H9 (cell line): ENCODE data around the gene PRDM5. TPM values are rescaled to one million over a fixed set of nuclear protein-coding genes. Genes with fewer than 3 reads are reported as not detected.

Experiments used
- DNase-seq: peaks from one replicate; pipeline ENCODE4 v3.0.0-alpha.2; 2017
- H2AFZ ChIP-seq: one replicate; pipeline ENCODE4 v1.6.1; 2013; ENCODE audit warnings: mild to moderate bottlenecking, low read length, control low read depth, moderate library complexity
- H2AK5ac ChIP-seq: 2 replicates; pipeline ENCODE4 v1.6.1; 2013; ENCODE audit warnings: low read length, control low read depth, mixed read lengths; ENCODE audit not compliant: insufficient read length
- H2BK120ac ChIP-seq: one replicate; pipeline ENCODE4 v1.6.1; 2013; ENCODE audit warnings: low read depth, mild to moderate bottlenecking, low read length, control low read depth, inconsistent platforms; ENCODE audit not compliant: poor library complexity, severe bottlenecking
- H2BK12ac ChIP-seq: 2 replicates; pipeline ENCODE4 v1.6.1; 2013; ENCODE audit warnings: low read length, control low read depth, mixed read lengths, low read depth; ENCODE audit not compliant: insufficient read length
- H2BK15ac ChIP-seq: 2 replicates; pipeline ENCODE4 v1.6.1; 2013; ENCODE audit warnings: low read depth, low read length, control low read depth
- H2BK20ac ChIP-seq: one replicate; pipeline ENCODE4 v1.6.1; 2013; ENCODE audit warnings: low read depth, mild to moderate bottlenecking, low read length, control low read depth, inconsistent platforms; ENCODE audit not compliant: poor library complexity, severe bottlenecking
- H2BK5ac ChIP-seq: 2 replicates; pipeline ENCODE4 v1.6.1; 2013; ENCODE audit warnings: low read length, control low read depth, mixed read lengths; ENCODE audit not compliant: insufficient read length
- H3K14ac ChIP-seq: 2 replicates; pipeline ENCODE4 v1.6.1; 2013; ENCODE audit warnings: low read length, control low read depth; ENCODE audit not compliant: insufficient read depth
- H3K18ac ChIP-seq: 2 replicates; pipeline ENCODE4 v1.6.1; 2013; ENCODE audit warnings: low read depth, mild to moderate bottlenecking, mixed read lengths, low read length, control low read depth; ENCODE audit not compliant: insufficient read length
- H3K23ac ChIP-seq: 2 replicates; pipeline ENCODE4 v1.6.1; 2013; ENCODE audit warnings: low read length, control low read depth, mixed read lengths, low read depth; ENCODE audit not compliant: insufficient read length
- H3K23me2 ChIP-seq: 2 replicates; pipeline ENCODE4 v1.6.1; 2013; ENCODE audit warnings: low read depth, mild to moderate bottlenecking, mixed read lengths, low read length, control low read depth; ENCODE audit not compliant: insufficient read length, poor library complexity, severe bottlenecking
- H3K27ac ChIP-seq: 2 replicates; pipeline ENCODE4 v1.5.1; 2013; ENCODE audit warnings: low read length, control low read depth, mixed read lengths, low read depth; ENCODE audit not compliant: insufficient read length
- H3K27me3 ChIP-seq: 2 replicates; pipeline ENCODE4 v1.6.1; 2013; ENCODE audit warnings: low read length, control low read depth, inconsistent platforms; ENCODE audit not compliant: insufficient read depth
- H3K4ac ChIP-seq: 2 replicates; pipeline ENCODE4 v1.6.1; 2013; ENCODE audit warnings: low read depth, mild to moderate bottlenecking, control low read depth, inconsistent platforms, low read length, moderate library complexity
- H3K4me1 ChIP-seq: 2 replicates; pipeline ENCODE4 v1.6.1; 2013; ENCODE audit warnings: low read length, control low read depth, inconsistent platforms; ENCODE audit not compliant: insufficient read depth
- H3K4me2 ChIP-seq: 2 replicates; pipeline ENCODE4 v1.6.1; 2013; ENCODE audit warnings: low read length, control low read depth, mixed read lengths; ENCODE audit not compliant: insufficient read length, insufficient read depth
- H3K56ac ChIP-seq: 2 replicates; pipeline ENCODE4 v1.6.1; 2013; ENCODE audit warnings: low read depth, mild to moderate bottlenecking, mixed read lengths, low read length, control low read depth; ENCODE audit not compliant: insufficient read length
- H3K79me1 ChIP-seq: 2 replicates; pipeline ENCODE4 v1.6.1; 2013; ENCODE audit warnings: low read depth, mild to moderate bottlenecking, moderate library complexity, low read length, control low read depth, inconsistent platforms; ENCODE audit not compliant: insufficient read depth, poor library complexity, severe bottlenecking
- H3K79me2 ChIP-seq: 2 replicates; pipeline ENCODE4 v1.6.1; 2013; ENCODE audit warnings: low read length, control low read depth, inconsistent platforms; ENCODE audit not compliant: insufficient read depth
- H3K9ac ChIP-seq: 2 replicates; pipeline ENCODE4 v1.6.1; 2013; ENCODE audit warnings: low read length, control low read depth, mixed read lengths; ENCODE audit not compliant: insufficient read length; ENCODE audit errors: extremely low read depth
- H3K9me3 ChIP-seq: one replicate; pipeline ENCODE4 v1.6.1; 2013; ENCODE audit warnings: low read depth, low read length, inconsistent platforms; ENCODE audit not compliant: control insufficient read depth
- H3T11ph ChIP-seq: one replicate; pipeline ENCODE4 v1.6.1; 2013; ENCODE audit warnings: mild to moderate bottlenecking, low read length, control low read depth, inconsistent platforms
- H4K20me1 ChIP-seq: one replicate; pipeline ENCODE4 v1.6.1; 2013; ENCODE audit not compliant: control insufficient read depth, insufficient read length, insufficient read depth
- H4K5ac ChIP-seq: 2 replicates; pipeline ENCODE4 v1.6.1; 2013; ENCODE audit warnings: low read depth, mild to moderate bottlenecking, mixed read lengths, low read length, control low read depth; ENCODE audit not compliant: insufficient read length
- H4K8ac ChIP-seq: replicated peaks from 2 replicates; pipeline ENCODE4 v1.6.1; 2013; ENCODE audit warnings: low read length, control low read depth, mixed read lengths, low read depth; ENCODE audit not compliant: insufficient read length
- H4K91ac ChIP-seq: 2 replicates; pipeline ENCODE4 v1.6.1; 2013; ENCODE audit warnings: low read depth, mild to moderate bottlenecking, moderate library complexity, mixed read lengths, low read length, control low read depth; ENCODE audit not compliant: insufficient read length
- H3K27ac Mint-ChIP-seq, 3 experiments: 2 replicates in 2 of 3; 3 replicates in 1 of 3; pipeline ENCODE4 v1.8.0; 2020 to 2021; ENCODE audit warnings: mixed read lengths in 3 of 3, mild to moderate bottlenecking in 1 of 3, moderate library complexity in 1 of 3
- H3K27me3 Mint-ChIP-seq: 2 replicates; pipeline ENCODE4 v1.8.0; 2021; ENCODE audit warnings: low read depth, mild to moderate bottlenecking, moderate library complexity, mixed read lengths
- H3K36me3 Mint-ChIP-seq, 3 experiments: 2 replicates in 2 of 3; 3 replicates in 1 of 3; pipeline ENCODE4 v1.8.0; 2020 to 2021; ENCODE audit warnings: low read depth in 3 of 3, mixed read lengths in 3 of 3; ENCODE audit not compliant: insufficient read depth in 1 of 3
- H3K4me1 Mint-ChIP-seq, 2 experiments: 2 replicates each; pipeline ENCODE4 v1.8.0; 2020; ENCODE audit warnings: mixed read lengths in 2 of 2
- H3K4me3 Mint-ChIP-seq, 2 experiments: 2 replicates in 1 of 2; 3 replicates in 1 of 2; pipeline ENCODE4 v1.8.0; 2020 to 2021; ENCODE audit warnings: mild to moderate bottlenecking in 2 of 2, mixed read lengths in 2 of 2, moderate library complexity in 1 of 2
- H3K9me3 Mint-ChIP-seq, 2 experiments: 2 replicates in 1 of 2; 3 replicates in 1 of 2; pipeline ENCODE4 v1.8.0; 2020; ENCODE audit warnings: mild to moderate bottlenecking in 2 of 2, mixed read lengths in 2 of 2, moderate library complexity in 1 of 2
- WGBS: extraction: QIAGEN DNeasy Blood & Tissue Kit; methylation state at CpG from one replicate; pipeline ENCODE4 v1.1.7; 2013; ENCODE audit warnings: missing lambda C conversion rate, low lambda C conversion rate, mixed read lengths; ENCODE audit not compliant: insufficient read length; ENCODE audit errors: extremely low coverage; 5-methylcytosine and 5-hydroxymethylcytosine counted together
- total RNA-seq: library from RNA; stranded (reverse); gene quantifications from 2 replicates; pipeline ENCODE4 v1.2.1, GENCODE V29; 2021
- TF ChIP-seq, protein P1 (sequence below): fragments of 200-600 bp; sonication (generic); conservative IDR thresholded peaks from 3 replicates; pipeline ENCODE4 v1.8.0; 2021; ENCODE audit warnings: antibody characterized with exemption, mild to moderate bottlenecking

Gene PRDM5
- total RNA-seq, 1 experiment from 2014 or later, result 21.7 TPM

- no peak overlapping the region for H4K8ac ChIP-seq
- no peak overlapping the region for H3K4me2 ChIP-seq
- peaks cover 0 to 3% of the 10 kb centered on the region in 2 experiments; a peak in 1 of 5 replicates for H3K9me3 Mint-ChIP-seq
- no peaks in the 10 kb centered on the region for H3K23me2 ChIP-seq
- no peak overlapping the region for H2AFZ ChIP-seq
- H3K4me1 Mint-ChIP-seq, result peaks cover 4 to 5% of the 10 kb centered on the region in 2 experiments
- H2BK20ac ChIP-seq, result no peak overlapping the region
- H3K9me3 ChIP-seq, result no peaks in the 10 kb centered on the region
- H3K9ac ChIP-seq, result no peak overlapping the region
- no peak overlapping the region for H3K4me3 Mint-ChIP-seq
- H3K56ac ChIP-seq, result no peak overlapping the region
- TF ChIP-seq, protein P1, sequence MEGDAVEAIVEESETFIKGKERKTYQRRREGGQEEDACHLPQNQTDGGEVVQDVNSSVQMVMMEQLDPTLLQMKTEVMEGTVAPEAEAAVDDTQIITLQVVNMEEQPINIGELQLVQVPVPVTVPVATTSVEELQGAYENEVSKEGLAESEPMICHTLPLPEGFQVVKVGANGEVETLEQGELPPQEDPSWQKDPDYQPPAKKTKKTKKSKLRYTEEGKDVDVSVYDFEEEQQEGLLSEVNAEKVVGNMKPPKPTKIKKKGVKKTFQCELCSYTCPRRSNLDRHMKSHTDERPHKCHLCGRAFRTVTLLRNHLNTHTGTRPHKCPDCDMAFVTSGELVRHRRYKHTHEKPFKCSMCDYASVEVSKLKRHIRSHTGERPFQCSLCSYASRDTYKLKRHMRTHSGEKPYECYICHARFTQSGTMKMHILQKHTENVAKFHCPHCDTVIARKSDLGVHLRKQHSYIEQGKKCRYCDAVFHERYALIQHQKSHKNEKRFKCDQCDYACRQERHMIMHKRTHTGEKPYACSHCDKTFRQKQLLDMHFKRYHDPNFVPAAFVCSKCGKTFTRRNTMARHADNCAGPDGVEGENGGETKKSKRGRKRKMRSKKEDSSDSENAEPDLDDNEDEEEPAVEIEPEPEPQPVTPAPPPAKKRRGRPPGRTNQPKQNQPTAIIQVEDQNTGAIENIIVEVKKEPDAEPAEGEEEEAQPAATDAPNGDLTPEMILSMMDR, result no peak
- no peak overlapping the region for H3K23ac ChIP-seq
- no peak for DNase-seq
- no peaks in the 10 kb centered on the region for H3K79me1 ChIP-seq
- no peaks in the 10 kb centered on the region for H3K27me3 Mint-ChIP-seq
- H3T11ph ChIP-seq, result no peak overlapping the region
- no peak overlapping the region for H2BK120ac ChIP-seq
- H2BK15ac ChIP-seq, result no peak overlapping the region
- H3K36me3 Mint-ChIP-seq, result no peaks in the 10 kb centered on the region; a peak in 1 of 7 replicates
- H2BK5ac ChIP-seq, result no peak overlapping the region
- no peak overlapping the region for H3K27ac ChIP-seq
- H3K18ac ChIP-seq, result no peak overlapping the region
- no peak overlapping the region for H4K91ac ChIP-seq
- peak overlapping the region in 1 of 3 experiments; percentile 16; a peak in 1 of 7 replicates for H3K27ac Mint-ChIP-seq
- H3K27me3 ChIP-seq, result no peaks in the 10 kb centered on the region
- H3K4ac ChIP-seq, result no peak overlapping the region
- H3K14ac ChIP-seq, result no peak overlapping the region
- no peaks in the 10 kb centered on the region for H3K79me2 ChIP-seq
- no peak overlapping the region for H4K5ac ChIP-seq
- no peak overlapping the region for H2AK5ac ChIP-seq
- no CpG with 5 or more reads among the region's 3 CpGs for WGBS
- no peak overlapping the region for H2BK12ac ChIP-seq
- no peaks in the 10 kb centered on the region for H4K20me1 ChIP-seq
- no peaks in the 10 kb centered on the region for H3K4me1 ChIP-seq
Measured at GRCh38 chr4:120709991-120710390, 212.5 kb downstream of the PRDM5 start.
